GM18868 (cell line): Measurements from ENCODE around the gene FKBP5.
A peak's percentile ranks its signal among the peaks of the same experiment; 100 is the strongest.
"Not testable (repeated sequence)": the region's sequence is repeated elsewhere in the genome, so short reads cannot be mapped to it uniquely, and the experiment has no call there.

ENCODE experiments used
- ATAC-seq: cut with Tn5 transposase; IDR thresholded peaks from one replicate; pipeline ENCODE4 v1.9.1; 2021; ENCODE audit warnings: mild to moderate bottlenecking, moderate library complexity; ENCODE audit not compliant: unreplicated experiment

The FKBP5 gene

GRCh38 chr6:35724059-35724458, 35.3 kb upstream of the FKBP5 start:
- no peak for ATAC-seq

GRCh38 chr6:35723587-35723986, 34.9 kb upstream of the FKBP5 start:
- no peak for ATAC-seq

- ATAC-seq, result no peak
These were observed 33.5 kb upstream of the FKBP5 start for GRCh38 chr6:35722121-35722761.

GRCh38 chr6:35719830-35720733, 31.4 kb upstream of the FKBP5 start:
- peak; percentile 70 for ATAC-seq

GRCh38 chr6:35719404-35719829, 30.7 kb upstream of the FKBP5 start:
- peak; percentile 25 for ATAC-seq

- no peak for ATAC-seq
These were observed 30.2 kb upstream of the FKBP5 start for GRCh38 chr6:35718911-35719381.

GRCh38 chr6:35718375-35718736, 29.6 kb upstream of the FKBP5 start:
- no peak for ATAC-seq

- no peak for ATAC-seq
These were observed 29.0 kb upstream of the FKBP5 start for GRCh38 chr6:35717449-35718374.

- no peak for ATAC-seq
These were observed 28.1 kb upstream of the FKBP5 start for GRCh38 chr6:35716798-35717197.

- no peak for ATAC-seq
These were observed 24.5 kb upstream of the FKBP5 start for GRCh38 chr6:35713006-35713767.

- ATAC-seq, result no peak
These were observed 23.0 kb upstream of the FKBP5 start for GRCh38 chr6:35711731-35712130.

- no peak for ATAC-seq
These were observed 21.6 kb upstream of the FKBP5 start for GRCh38 chr6:35710241-35710847.

- ATAC-seq, result no peak
These were observed 19.9 kb upstream of the FKBP5 start for GRCh38 chr6:35708585-35708984.

- no peak for ATAC-seq
These were observed 19.1 kb upstream of the FKBP5 start for GRCh38 chr6:35707714-35708407.

GRCh38 chr6:35706468-35706867, 17.8 kb upstream of the FKBP5 start:
- ATAC-seq, result no peak

GRCh38 chr6:35703554-35703953, 14.8 kb upstream of the FKBP5 start:
- ATAC-seq, result no peak

GRCh38 chr6:35698858-35699257, 10.1 kb upstream of the FKBP5 start:
- no peak for ATAC-seq

- not testable (repeated sequence) for ATAC-seq
These were observed 9.7 kb upstream of the FKBP5 start for GRCh38 chr6:35698430-35698829.

GRCh38 chr6:35694462-35694861, 5.7 kb upstream of the FKBP5 start:
- no peak for ATAC-seq
